ENCODE data around the gene RAMP1. TPM values are rescaled to one million over a fixed set of nuclear protein-coding genes. Genes with fewer than 3 reads are reported as not detected.

RAMP1 gene
- total and polyA plus RNA-seq, 9 of the 15 experiments (the other 6 are each of a cell fraction or from before 2014, with no cell fraction given), result 0.72 to 0.77 TPM; not detected in 7

GRCh38 chr2:237896507-237896892, 37.1 kb downstream of the RAMP1 start (continued):
- TF ChIP-seq MCM2 (IDR thresholded peaks at IDR 0.05; ENCODE audit: low read depth), result no peak
- TF ChIP-seq SRSF9 (IDR thresholded peaks at IDR 0.05; ENCODE audit: borderline replicate concordance, low read depth, low read length), result no peak
- no peak for TF ChIP-seq SOX6 (IDR thresholded peaks at IDR 0.05)
- TF ChIP-seq SMARCB1 (IDR thresholded peaks at IDR 0.05; ENCODE audit: insufficient read length, low read depth), result no peak
- no peak for TF ChIP-seq ZNF707 (CRISPR knock-in tag; conservative IDR thresholded peaks at IDR 0.05)

DNA sequence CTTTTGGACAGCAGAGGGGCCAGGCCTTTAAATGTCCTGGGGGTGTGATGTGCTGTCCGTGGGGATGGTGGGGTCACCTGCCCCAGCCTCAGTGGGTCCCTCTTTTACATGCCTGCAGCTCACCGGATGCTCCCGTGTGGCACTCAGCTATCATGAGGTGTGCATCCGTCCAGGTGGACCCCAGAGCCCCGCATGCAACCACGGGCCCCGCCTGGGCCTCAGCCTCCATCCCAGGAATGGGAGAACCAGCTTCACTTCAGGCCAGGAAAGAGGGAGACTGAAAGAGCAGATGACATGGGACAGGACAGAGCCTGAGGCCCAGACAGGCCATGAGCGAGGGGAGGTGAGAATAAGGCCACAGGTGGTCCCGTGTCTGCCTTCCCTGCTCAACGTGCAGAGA, 37.5 kb downstream of the RAMP1 start:
- H3K27ac ChIP-seq (ENCODE audit: extremely low read depth, low read depth, low read length), result no peak overlapping the region
- POLR2A ChIA-PET, result no interaction called here
- TF ChIP-seq ATF7 (IDR thresholded peaks at IDR 0.05), result no peak
- no peak for TF ChIP-seq ZNF707 (CRISPR knock-in tag; conservative IDR thresholded peaks at IDR 0.05)
- TF ChIP-seq ZNF197 (CRISPR knock-in tag; IDR thresholded peaks at IDR 0.05; ENCODE audit: low read depth), result no peak
- TF ChIP-seq, protein P1, sequence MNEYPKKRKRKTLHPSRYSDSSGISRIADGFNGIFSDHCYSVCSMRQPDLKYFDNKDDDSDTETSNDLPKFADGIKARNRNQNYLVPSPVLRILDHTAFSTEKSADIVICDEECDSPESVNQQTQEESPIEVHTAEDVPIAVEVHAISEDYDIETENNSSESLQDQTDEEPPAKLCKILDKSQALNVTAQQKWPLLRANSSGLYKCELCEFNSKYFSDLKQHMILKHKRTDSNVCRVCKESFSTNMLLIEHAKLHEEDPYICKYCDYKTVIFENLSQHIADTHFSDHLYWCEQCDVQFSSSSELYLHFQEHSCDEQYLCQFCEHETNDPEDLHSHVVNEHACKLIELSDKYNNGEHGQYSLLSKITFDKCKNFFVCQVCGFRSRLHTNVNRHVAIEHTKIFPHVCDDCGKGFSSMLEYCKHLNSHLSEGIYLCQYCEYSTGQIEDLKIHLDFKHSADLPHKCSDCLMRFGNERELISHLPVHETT (CRISPR knock-in tag; conservative IDR thresholded peaks at IDR 0.05 in 1 of 2, IDR thresholded peaks at IDR 0.05 in 1 of 2), result no peak
- TF ChIP-seq, protein P2, sequence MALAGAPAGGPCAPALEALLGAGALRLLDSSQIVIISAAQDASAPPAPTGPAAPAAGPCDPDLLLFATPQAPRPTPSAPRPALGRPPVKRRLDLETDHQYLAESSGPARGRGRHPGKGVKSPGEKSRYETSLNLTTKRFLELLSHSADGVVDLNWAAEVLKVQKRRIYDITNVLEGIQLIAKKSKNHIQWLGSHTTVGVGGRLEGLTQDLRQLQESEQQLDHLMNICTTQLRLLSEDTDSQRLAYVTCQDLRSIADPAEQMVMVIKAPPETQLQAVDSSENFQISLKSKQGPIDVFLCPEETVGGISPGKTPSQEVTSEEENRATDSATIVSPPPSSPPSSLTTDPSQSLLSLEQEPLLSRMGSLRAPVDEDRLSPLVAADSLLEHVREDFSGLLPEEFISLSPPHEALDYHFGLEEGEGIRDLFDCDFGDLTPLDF (CRISPR knock-in tag; IDR thresholded peaks at IDR 0.05), result no peak

More for the DNA sequence above, 37.5 kb downstream of the RAMP1 start:
- Histone ChIP-seq H3K4me2 (ENCODE audit: insufficient read depth, low read length) (no peak overlapping the region), H3K4me1 (replicated peaks in 1 of 2; ENCODE audit: control insufficient read depth in 2 of 2, insufficient read depth in 2 of 2, low read length in 2 of 2) (peaks cover 3 to 14% of the 10 kb centered on the region in 2 experiments; a peak in 3 of 5 replicates), H3K4me3 (no peak overlapping the region), H3K79me2 (ENCODE audit: control insufficient read depth, insufficient read depth, low read length) (no peaks in the 10 kb centered on the region), H3K9me3 (replicated peaks; ENCODE audit: control insufficient read depth, insufficient read depth, low read depth, low read length) (no peaks in the 10 kb centered on the region), H3K9ac (ENCODE audit: insufficient read depth in 1 of 2, low read depth in 2 of 2, low read length in 2 of 2) (no peak overlapping the region), H3K27me3 (ENCODE audit: control insufficient read depth in 2 of 2, insufficient read depth in 2 of 2, low read length in 2 of 2) (no peaks in the 10 kb centered on the region), H3K9me1 (ENCODE audit: control insufficient read depth, insufficient read depth, low read length) (no peaks in the 10 kb centered on the region), H2AFZ (ENCODE audit: low read depth, low read length) (no peak overlapping the region), H3K36me3 (ENCODE audit: control insufficient read depth, insufficient read depth, low read length) (no peaks in the 10 kb centered on the region), H4K20me1 (replicated peaks; ENCODE audit: control insufficient read depth, insufficient read depth, low read length) (no peaks in the 10 kb centered on the region; the same call in 1 of the 2 replicates)
- CTCF ChIA-PET (ENCODE audit: low intra/inter-chr PET ratio), result no interaction called here
- no peak for FAIRE-seq
- intact Hi-C loops (cut with micrococcal nuclease), result no loop called here
- in situ Hi-C loops (cut with MboI), result no loop called here
- DNase-seq (ENCODE audit: extremely low read depth in 1 of 4, low spot score in 3 of 4), result no peak
- 26% methylated on average over 8 of the region's 10 CpGs for WGBS (ENCODE audit: insufficient coverage, low coverage, missing lambda C conversion rate)
- no peak for ATAC-seq
- BruUV-seq (replicated peaks), result no TSS peak
